ENCODE results near the gene SERPINB11. TPM values are rescaled to one million over a fixed set of nuclear protein-coding genes. Genes with fewer than 3 reads are reported as not detected.
A peak's percentile ranks its signal among the peaks of the same experiment; 100 is the strongest.
"Not testable (repeated sequence)": the region's sequence is repeated elsewhere in the genome, so short reads cannot be mapped to it uniquely, and the experiment has no call there.

Gene SERPINB11
- total RNA-seq, 1 experiment from 2014 or later, result not detected

GRCh38 chr18:63725682-63726480 is 23.1 kb downstream of the SERPINB11 start:
- peak; percentile 52 for DNase-seq (ENCODE audit: low read depth)

DNA sequence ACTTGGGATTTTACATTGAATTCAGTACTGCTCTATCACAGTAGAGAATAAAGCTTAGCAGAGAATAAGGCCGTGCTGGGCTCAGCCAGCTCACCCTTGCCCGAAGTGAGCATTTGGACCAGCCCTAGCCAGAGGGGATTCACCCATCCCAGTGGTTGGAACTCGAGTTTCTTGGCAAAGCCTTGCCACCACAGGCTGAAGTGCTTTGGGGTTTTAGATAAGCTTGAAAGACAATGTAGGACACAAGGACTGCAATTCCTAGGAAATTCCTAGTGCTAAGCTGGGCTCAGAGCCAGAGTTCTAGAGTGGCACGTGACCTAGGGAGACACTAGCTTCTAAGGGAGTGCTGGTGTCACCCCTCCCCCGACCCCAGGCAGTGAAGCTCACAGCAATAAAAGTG is 28.0 kb downstream of the SERPINB11 start:
- DNase-seq (ENCODE audit: low read depth), result peak; percentile 89

DNA sequence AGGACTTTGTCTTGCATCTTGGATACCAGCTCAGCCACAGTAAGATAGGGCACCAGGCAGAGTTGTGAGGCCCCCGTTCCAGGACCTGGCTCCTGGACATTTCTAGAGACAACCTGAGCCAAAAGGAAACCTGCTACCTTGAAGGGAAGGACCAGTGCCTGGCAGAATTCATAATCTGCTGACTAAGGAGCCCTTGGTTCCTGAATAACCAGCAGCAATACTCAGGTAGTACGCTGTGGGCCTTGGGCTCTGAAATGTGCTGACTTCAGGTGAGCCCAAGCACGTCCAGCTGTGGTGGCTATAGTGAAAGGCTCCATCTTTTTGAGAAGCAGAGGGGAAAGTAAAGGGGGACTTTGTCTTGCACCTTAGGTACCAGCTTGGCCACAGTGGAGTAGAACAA is 28.5 kb downstream of the SERPINB11 start:
- no peak for DNase-seq (ENCODE audit: low read depth)

- peak; percentile 86 for DNase-seq (ENCODE audit: low read depth)
Observed at GRCh38 chr18:63736876-63737275, 34.1 kb downstream of the SERPINB11 start.

DNA sequence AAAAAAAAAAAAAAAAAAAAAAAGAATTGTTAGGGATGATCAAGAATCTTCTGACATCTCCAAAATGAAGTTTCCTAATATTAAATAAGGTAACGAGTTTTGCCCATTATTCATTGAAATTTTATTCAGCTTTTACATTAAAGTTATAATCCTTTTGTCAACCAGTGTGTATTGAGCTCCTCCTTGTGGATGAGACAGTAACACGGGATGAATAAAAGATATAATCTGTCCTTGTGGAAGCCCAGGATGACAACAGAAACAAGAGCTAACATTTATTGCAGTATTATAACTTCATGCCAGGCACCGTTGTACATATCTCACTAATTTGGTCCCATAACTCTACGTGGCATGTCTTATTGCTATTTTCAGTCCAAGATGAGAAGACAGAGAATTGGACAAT is 39.0 kb downstream of the SERPINB11 start:
- peak; percentile 63 for DNase-seq (ENCODE audit: low read depth)

GRCh38 chr18:63747006-63747405 is 44.2 kb downstream of the SERPINB11 start:
- DNase-seq (ENCODE audit: low read depth), result no peak

- no peak for DNase-seq (ENCODE audit: low read depth)
Observed at GRCh38 chr18:63749489-63749888, 46.7 kb downstream of the SERPINB11 start.

- no peak for DNase-seq (ENCODE audit: low read depth)
Observed at GRCh38 chr18:63752636-63753035, 49.9 kb downstream of the SERPINB11 start.

- DNase-seq (ENCODE audit: low read depth), result no peak
Observed at GRCh38 chr18:63753676-63754075, 50.9 kb downstream of the SERPINB11 start.

GRCh38 chr18:63757541-63757940 is 54.8 kb downstream of the SERPINB11 start:
- no peak for DNase-seq (ENCODE audit: low read depth)

GRCh38 chr18:63758615-63759240 is 56.0 kb downstream of the SERPINB11 start:
- no peak for DNase-seq (ENCODE audit: low read depth)

GRCh38 chr18:63759786-63760185 is 57.0 kb downstream of the SERPINB11 start:
- DNase-seq (ENCODE audit: low read depth), result not testable (repeated sequence)

DNA sequence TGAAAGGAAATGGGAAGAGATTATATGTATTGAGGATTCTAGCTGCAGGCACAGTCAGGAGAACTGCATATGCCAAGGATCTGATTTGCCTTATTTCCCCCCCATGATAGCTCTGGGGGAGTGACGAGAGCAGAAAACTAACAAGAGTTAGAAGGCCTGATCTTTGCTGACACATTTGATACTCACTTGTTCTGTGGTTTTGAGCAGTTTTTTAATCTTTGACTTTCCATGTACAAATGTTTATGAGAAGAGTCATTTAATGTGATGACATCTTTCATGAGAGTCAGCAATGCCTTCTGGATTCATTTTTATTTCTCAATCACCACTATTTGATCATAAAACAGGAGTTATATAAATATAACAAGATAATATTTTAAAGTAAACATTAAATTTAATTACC is 59.8 kb downstream of the SERPINB11 start:
- peak; percentile 87 for DNase-seq (ENCODE audit: low read depth)

- peak; percentile 53 for DNase-seq (ENCODE audit: low read depth)
Observed at GRCh38 chr18:63763831-63764600, 61.3 kb downstream of the SERPINB11 start.

DNA sequence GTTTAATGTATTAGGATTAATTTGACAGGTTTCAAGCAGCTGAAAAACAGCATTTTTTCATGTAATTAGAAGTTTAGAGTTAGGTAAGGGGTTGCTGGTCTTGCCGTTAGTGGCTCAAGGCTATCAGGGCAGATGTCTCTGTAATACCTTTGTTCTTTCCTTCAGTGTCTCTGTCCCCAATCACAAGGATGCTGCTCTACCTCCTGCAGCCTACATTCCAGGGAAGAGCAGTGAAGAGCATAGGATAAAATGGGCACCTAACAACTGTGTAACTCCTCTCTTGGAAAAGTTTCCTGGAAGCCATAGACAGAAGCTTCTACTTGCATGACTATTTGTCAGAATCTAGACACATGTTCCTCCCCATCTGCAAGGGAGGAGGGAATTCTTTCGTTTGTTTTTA is 63.1 kb downstream of the SERPINB11 start:
- DNase-seq (ENCODE audit: low read depth), result no peak

Other genes starting within 250 kb of the SERPINB11 start
- gene SERPINB5, start 226.0 kb upstream of the SERPINB11 start, total RNA-seq (2014; rRNA removed; shearing (Covaris generic)), result not detected in 2 replicates
- not detected in 2 replicates for gene SERPINB12, start 160.6 kb upstream of the SERPINB11 start, total RNA-seq (2014; rRNA removed; shearing (Covaris generic))
- gene SERPINB13, start 115.6 kb upstream of the SERPINB11 start, total RNA-seq (2014; rRNA removed; shearing (Covaris generic)), result not detected in 2 replicates
- 0.05 TPM in 1 of 2 replicates, not detected in the other for gene SERPINB4, start 58.7 kb upstream of the SERPINB11 start, total RNA-seq (2014; rRNA removed; shearing (Covaris generic))
- gene SERPINB3, start 41.1 kb upstream of the SERPINB11 start, total RNA-seq (2014; rRNA removed; shearing (Covaris generic)), result not detected in 2 replicates
- 15.7 and 20.8 TPM in 2 replicates for gene SERPINB7, start 72.5 kb downstream of the SERPINB11 start, total RNA-seq (2014; rRNA removed; shearing (Covaris generic))
- 24.2 and 26.6 TPM in 2 replicates for gene SERPINB2, start 184.7 kb downstream of the SERPINB11 start, total RNA-seq (2014; rRNA removed; shearing (Covaris generic))
- not detected in 2 replicates for gene SERPINB10, start 205.0 kb downstream of the SERPINB11 start, total RNA-seq (2014; rRNA removed; shearing (Covaris generic))
- gene HMSD, start 246.3 kb downstream of the SERPINB11 start, total RNA-seq (2014; rRNA removed; shearing (Covaris generic)), result 0.84 and 1.6 TPM in 2 replicates